Stimulated activated CD8-positive, alpha-beta memory T cell treated with anti-CD3 and anti-CD28 coated beads, Interleukin-2, amount 100 ng/mL, for 1 hour (primary cell): Measurements from ENCODE around the gene SPATA31C1.
"Not testable (repeated sequence)": the region's sequence is repeated elsewhere in the genome, so short reads cannot be mapped to it uniquely, and the experiment has no call there.

Source experiments
- DNase-seq, 2 donors: peaks; one replicate each; pipeline ENCODE4 v3.0.0-alpha.2; 2020; ENCODE audit warnings: low read depth in 2 of 2

The SPATA31C1 gene

DNA sequence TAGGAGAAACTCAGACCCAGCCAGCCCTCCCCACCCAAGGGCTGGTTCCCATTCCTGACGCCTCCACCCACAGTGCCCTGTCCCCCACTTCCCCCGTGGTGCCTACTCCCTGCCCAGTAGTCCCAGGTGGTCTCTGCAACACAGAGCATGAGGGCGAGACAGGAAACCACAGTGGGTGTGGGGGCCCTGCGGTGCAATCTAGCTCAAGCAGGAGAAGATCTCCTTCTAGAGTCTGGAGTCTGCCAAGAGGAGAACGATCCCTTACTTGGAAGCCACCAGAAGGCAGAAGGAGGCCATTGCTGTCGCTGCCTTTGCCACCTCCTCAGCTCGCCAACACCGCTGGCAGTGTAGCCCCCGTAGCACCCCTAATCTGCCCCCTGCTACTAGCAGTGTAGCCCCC is 20.2 kb downstream of the SPATA31C1 start:
- not testable (repeated sequence) for DNase-seq

DNA sequence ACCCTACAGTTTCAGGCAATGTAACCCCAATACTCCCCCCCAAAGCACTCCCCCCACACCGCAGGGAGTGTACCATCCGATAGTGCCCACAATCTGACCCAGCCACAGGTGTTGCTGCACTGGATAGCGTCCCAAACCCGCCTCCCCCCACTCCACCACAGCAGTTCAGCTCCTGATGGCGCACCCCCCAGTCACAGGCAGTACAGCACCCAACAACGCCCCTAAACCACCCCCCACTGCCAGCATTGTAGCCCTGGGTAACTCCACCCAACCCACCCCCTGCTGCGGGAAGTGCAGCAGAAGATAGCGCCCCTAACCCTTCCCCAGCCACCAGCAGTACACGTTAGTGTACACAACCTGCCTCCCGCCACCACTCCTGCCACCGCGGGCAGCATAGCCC is 20.6 kb downstream of the SPATA31C1 start:
- not testable (repeated sequence) for DNase-seq

DNA sequence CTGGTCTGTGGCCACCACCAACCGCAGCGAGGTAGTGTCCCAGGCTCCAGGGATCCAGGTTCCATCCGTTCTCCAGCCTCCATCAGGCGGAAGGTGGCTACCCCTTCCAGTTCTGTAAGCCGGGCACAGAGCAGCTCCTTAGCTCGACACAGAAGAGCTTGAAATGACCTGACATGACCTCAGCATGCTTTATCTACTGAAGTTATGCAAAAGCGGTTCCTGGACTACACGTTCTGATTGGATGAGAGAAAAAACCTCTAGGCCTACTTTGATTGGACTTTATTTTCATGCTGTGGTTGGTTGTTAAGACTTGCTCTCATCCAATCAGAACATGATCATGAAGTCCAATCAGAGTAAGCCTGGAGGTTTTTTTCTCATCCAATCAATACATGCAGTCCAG is 21.3 kb downstream of the SPATA31C1 start:
- DNase-seq: not testable (repeated sequence)

DNA sequence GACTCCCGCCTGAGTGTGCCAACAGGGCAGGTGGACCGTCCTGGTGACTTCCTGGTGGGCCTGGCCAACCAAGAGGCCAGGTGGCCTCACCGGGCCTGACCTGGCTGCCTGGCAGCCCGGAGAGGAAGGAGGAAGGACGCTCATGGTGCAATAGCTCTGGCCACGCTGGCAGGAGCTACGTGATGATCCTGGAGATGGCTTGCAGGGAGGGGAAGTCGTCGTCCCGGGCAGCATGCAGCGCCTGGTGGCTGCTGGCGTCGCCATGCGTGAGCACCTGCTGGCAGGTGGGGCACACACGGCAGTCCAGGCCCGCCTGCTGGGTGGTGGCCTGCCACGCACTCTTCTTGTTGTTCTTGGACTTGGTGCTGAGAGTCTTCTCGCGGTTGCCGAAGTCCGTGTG is 26.3 kb downstream of the SPATA31C1 start:
- DNase-seq: no peak

DNA sequence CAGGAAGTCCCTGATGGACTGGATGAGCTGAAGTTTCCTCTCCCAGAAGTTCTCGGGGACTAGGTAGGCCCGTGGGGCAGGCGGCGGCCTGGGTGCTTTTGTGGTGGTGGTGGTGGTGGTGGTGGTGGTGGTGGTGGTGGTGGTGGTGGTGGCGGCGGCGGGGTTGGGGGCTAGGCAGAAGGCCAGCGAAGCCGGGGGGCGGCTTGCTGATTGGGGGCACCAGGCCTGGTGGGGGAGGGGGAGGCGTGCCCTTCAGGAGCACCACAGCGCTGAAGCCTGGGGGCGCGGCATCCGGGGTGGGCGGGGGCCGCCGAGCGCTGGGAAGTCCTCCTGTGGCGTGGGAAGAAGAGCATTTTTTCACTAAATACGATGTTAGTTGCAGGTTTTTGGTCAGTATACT is 26.9 kb downstream of the SPATA31C1 start:
- DNase-seq: no peak

DNA sequence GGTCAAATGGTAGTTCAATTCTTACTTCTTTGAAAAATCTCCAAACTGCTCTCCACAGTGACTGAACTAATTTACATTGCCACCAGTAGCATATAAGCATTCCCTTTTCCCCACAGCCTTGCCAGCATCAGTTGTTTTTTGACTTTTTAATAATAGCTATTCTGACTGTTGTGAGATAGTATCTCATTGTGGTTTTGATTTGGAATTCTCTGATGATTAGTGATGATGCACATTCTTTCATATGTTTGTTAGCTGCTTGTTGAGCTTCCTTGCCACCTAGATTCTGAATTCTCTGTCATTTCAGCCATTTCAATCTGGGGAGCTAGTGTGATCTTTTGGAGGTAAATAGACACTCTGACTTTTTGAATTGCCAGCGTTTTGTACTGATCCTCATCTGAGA is 32.5 kb downstream of the SPATA31C1 start:
- DNase-seq: no peak

DNA sequence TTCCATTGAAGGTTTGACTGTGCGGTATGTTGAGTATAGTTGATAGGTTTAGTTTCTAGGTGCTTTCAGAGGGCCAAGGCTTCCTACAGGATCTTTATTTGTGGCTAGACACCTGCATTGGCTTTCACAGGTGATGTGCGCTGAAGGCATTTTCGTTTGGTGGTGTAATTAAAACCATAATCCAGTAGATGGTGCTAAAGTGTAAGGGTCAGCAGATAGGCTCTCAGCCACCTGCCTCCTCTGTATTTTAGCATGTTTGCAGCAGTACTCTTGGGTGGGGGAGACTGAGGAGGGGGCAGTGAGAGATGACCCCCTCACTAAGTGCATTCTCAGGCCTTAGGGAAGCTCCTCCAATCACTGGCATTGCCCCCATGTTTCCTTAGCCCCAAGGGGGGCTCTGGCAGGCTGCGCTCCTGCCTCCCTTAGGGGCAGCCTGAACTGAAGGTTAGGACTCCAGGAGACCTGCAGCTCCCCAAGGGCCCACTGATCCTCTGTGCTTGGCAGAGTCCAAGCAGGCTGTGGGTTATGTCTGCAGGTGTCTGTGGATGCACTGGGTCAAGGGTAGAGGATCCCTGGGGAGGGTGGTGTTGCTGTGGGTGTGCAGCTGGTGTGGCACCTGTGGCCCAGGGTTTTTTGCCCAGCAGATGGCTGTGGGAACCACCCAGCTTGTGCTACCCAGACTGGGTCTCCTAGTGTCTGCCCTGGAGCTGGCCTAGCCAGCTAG is 33.2 kb downstream of the SPATA31C1 start:
- DNase-seq: no peak

DNA sequence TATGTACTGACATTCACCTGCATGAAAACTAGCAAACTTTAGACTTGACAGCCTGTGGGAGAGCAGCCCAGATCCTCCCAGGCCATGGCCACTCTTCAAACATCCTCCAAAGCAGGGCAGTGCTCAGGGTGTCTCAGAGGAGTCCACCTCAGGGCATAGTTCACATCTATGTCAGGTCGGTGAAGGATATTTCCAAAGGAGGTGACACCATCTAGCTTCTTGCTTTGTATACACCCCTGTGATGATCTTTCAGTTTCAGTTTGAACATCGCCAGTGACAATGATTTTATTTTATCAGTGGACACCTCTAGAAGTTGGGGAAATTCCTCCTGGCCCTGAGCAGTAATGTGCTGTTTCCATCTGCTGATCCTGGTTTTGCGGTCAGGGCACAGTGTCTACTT is 36.5 kb downstream of the SPATA31C1 start:
- DNase-seq: no peak

DNA sequence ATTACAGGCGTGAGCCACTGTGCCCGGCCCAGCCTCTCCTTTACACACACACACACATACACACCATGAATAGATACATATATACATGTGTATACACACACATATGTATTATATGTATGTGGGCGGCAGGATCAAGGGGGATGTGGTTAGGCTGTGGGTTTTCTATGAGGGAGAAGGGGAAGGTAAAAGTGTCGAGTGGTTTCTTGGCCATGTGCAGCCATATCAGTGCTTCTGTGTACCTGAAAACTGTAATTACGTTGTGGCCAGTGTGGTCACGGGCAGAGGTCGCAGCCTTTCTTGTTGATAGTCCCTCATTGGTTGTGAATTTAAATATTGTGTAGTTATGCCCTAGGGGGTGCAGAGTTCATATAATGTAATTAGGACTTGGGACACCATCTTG is 40.1 kb downstream of the SPATA31C1 start:
- no peak for DNase-seq

DNA sequence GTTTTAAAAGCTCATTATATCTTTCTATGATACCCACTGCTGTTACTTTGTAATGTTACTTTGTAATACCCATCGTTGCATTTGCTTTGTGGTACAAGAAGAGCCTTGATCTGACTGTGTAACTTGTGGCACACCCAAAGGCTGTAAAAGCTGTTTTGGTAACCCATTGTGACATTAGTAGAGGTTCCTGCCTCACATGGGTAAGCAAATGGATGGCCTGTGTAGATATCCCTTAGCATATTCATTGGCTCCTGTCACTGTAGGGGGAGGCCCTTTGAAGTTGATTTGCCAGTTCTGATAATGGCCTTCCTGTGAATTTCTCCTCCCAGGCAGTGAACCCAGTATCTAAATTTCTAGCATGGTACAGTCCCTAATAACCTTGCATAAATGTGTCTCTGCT is 40.8 kb downstream of the SPATA31C1 start:
- DNase-seq: no peak

DNA sequence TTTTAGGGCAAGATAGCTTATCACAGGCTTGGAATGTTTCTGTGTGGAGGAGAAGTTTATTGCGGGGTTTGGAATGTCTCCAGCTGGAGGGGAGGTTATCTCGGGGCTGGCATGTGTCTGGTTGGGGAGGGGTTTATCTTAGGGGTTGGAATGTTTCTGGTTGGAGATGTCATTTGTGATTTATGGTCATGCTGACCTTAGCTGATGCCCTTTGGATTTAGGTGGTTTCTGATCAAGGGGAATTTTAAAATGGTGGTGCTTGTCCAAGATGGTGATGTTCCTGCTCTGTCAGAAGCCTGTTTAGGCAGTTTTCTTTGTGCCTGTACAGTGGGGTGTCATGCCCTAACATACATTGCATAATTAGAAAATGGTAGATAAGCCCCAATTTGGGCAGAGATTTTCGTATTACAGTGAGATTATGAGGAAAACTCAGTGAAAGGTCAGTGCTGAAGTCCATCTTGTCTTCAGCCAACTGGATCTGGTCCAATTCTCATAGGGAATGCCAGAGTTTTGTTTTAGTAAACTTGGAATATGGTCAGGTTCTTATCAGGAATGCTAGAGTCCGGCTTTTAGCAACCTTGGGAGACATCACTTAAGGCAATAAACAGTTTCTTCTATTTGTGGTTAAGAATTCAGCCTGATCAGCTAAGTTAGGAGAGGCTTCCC is 42.3 kb downstream of the SPATA31C1 start:
- DNase-seq: no peak

DNA sequence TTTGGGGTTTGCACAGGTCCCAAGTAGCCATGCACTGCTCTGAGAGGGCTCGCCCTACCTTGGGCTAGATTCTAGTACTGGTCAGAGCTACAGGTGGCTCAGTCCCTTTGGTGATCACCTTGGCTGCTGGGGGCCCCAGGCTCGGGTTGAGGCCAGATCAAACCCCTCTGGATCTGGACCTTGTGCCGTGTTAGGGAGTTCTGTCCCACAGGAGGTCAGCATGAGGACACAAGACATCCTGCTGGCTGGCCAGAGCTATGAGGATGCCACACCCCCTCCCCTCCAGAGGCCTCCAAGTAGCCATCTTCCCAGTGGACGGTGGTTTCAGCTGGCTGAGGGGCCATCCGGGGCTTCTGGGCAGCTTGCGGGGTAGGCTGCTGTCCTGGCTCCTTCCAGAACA is 46.0 kb downstream of the SPATA31C1 start:
- no peak for DNase-seq

DNA sequence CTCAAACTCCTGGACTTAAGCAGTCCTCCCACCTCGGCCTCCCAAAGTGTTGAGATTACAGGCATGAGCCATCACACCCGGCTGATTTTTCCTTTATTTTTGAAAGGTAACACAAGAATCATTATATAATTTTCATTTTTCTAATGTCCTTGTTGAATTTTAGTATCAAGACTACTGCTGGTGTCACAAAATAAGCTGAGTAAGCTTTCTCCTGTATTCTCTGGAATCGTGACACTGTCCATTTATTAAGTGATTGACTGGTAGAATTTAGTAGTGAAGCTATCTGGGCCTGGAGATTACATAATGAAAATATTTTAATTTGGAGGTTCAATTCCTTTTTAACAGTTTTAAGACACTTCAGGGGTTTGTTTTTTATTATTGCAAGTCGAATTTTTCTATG is 47.1 kb downstream of the SPATA31C1 start:
- no peak for DNase-seq

DNA sequence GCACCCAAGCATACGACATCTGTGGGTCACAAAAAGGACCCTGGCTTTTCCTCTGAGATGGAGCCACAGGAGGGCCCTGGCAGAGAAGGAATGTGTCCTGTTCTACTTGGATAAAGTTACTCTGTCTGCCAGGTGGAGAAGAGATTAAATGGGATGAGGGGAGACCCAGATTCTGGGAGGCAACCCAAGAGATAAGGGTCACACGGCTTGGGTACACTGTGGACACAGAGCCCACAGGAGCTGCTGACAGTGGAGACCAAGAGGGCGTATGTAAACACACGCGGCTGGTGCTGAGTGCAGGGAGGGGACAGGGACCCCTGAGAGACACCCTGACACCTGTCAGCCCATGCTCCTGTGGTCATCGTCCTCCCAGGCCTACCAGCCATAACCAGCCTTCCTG is 50.4 kb downstream of the SPATA31C1 start:
- DNase-seq: no peak

DNA sequence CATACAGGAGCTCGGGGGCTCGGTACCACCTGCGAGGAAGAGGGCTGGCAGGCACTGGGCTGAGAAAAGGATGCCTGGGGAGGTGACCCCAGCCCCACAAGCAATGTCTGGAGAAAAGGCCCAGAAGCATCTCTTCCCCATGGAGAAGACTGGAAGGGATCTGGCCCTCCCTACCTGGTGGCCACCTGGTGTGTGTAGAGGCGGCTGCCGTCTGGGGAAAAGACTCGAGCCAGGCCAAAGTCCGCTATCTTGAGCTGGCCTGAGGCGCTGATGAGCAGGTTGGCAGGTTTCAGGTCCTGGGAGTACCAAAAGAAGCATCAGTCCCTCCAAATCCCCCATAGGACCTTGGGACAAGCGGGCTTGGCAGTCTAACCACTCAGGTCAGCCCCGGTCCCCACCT is 52.8 kb downstream of the SPATA31C1 start:
- DNase-seq: no peak

DNA sequence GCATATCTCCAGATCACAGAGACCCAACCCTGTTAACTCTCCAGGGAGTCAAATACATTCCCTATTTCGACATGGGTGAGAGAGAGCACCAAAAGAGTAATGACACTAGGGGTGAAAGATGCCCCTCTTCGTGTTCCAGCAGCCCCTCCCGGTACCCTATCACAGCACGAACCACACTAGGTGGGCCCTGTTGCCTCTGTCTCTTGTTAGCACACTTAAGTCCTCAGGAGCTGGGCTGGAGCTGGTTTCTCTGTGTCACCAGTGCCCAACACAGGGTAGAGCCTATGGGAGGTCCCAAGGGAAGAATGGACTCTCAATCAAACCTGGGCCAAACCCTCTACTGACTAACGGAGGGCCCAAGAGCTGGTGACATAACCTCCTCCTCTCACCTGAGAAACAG is 55.4 kb downstream of the SPATA31C1 start:
- no peak for DNase-seq
